Natural killer cell treated with Interleukin-12 subunit alpha and Interleukin-12 subunit beta and Interleukin-15 and Interleukin-18, amount 100 ng/mL, for 72 hours (primary cell): ENCODE data around the gene IRF3. TPM values are rescaled to one million over a fixed set of nuclear protein-coding genes. Genes with fewer than 3 reads are reported as not detected.

ENCODE experiments used
- ATAC-seq, 2 donors: fragments of 150-1000 bp; cut with Tn5 transposase in 1 of 2; sonication (Bioruptor Pico), chemical (Tn5 transposase) in 1 of 2; 2 replicates each; pipeline ENCODE4 v1.10.0; 2021
- DNase-seq: peaks from one replicate; pipeline ENCODE4 v3.0.0; 2022; ENCODE audit warnings: low spot score
- H3K27ac Mint-ChIP-seq, 2 donors: 1 replicate in 1 of 2; 2 replicates in 1 of 2; pipeline ENCODE4 v1.8.0; 2022; ENCODE audit warnings: mixed read lengths in 2 of 2, mild to moderate bottlenecking in 1 of 2, moderate library complexity in 1 of 2
- H3K27me3 Mint-ChIP-seq, 2 donors: 1 replicate in 1 of 2; 2 replicates in 1 of 2; pipeline ENCODE4 v1.8.0; 2022; ENCODE audit warnings: mixed read lengths in 2 of 2
- H3K36me3 Mint-ChIP-seq: one replicate; pipeline ENCODE4 v1.8.0; 2022; ENCODE audit warnings: mixed read lengths
- H3K4me1 Mint-ChIP-seq, 2 donors: 1 replicate in 1 of 2; 2 replicates in 1 of 2; pipeline ENCODE4 v1.8.0; 2022; ENCODE audit warnings: low read depth in 2 of 2, mixed read lengths in 2 of 2, mild to moderate bottlenecking in 1 of 2
- H3K4me3 Mint-ChIP-seq: one replicate; pipeline ENCODE4 v1.8.0; 2022; ENCODE audit warnings: mixed read lengths
- H3K9me3 Mint-ChIP-seq: 2 replicates; pipeline ENCODE4 v1.8.0; 2022; ENCODE audit warnings: mixed read lengths
- total RNA-seq, 2 donors: library from RNA; stranded (reverse); gene quantifications; one replicate each; pipeline ENCODE4 v1.2.3, GENCODE V29; 2022

IRF3 gene
- total RNA-seq, 2 donors from 2014 or later: 167 to 185 TPM

- H3K9me3 Mint-ChIP-seq: no peaks in the 10 kb centered on the region
- peak overlapping the region; percentile 76 for H3K4me3 Mint-ChIP-seq
- H3K27ac Mint-ChIP-seq: peak overlapping the region in 1 of 2 donors; percentile 47
- H3K36me3 Mint-ChIP-seq: peaks cover 4% of the 10 kb centered on the region
- H3K4me1 Mint-ChIP-seq: peaks cover 13 to 15% of the 10 kb centered on the region in 2 donors
- peaks cover 9 to 11% of the 10 kb centered on the region in 2 donors for H3K27me3 Mint-ChIP-seq
- DNase-seq (no peak), ATAC-seq (peak in 1 of 2 donors; percentile 36)
Observed at GRCh38 chr19:49691243-49692146, 25.8 kb upstream of the IRF3 start.

DNA sequence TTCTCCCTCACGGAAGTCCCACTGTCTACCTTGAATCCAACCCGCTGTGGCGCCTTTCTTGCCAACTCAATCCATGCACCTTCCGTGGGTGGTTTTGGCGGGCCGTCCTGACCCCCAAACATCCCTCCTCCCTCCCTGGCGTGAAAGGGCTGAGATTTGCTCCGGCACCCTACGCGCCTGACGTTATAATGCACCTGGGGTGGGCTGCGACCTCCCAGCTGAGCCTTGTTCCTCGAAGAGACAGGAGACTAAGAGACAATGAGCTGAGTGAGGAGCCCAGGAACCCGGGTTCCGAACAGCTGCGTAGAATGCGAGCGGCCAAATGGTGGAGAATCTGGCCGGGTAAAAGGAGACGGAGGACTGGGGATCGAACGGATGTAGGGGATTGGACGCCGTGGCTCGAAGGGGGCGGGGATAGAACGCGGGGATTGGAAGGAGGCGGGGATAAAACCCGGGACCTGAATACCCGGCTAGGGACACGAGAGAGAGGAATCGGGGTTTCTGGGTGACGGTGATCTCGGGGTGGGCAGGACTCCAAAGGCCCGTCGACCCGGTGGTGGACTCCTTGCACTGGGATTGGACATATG lies 25.1 kb upstream of the IRF3 start, which contains the start of gene CPT1C:
TSS of gene CPT1C (plus strand) at position 461 of the 587 bp plus-strand sequence. CDS start 1,137 bp downstream, outside the sequence.
- DNase-seq (no peak), ATAC-seq (peak; percentile 41 to 75)
- H3K27me3 Mint-ChIP-seq: peaks cover 9 to 11% of the 10 kb centered on the region in 2 donors
- H3K4me3 Mint-ChIP-seq: peak within 1 kb of the TSS; percentile 76
- peaks cover 4% of the 10 kb centered on the region for H3K36me3 Mint-ChIP-seq
- peak within 1 kb of the TSS; percentile 44 to 47 for H3K27ac Mint-ChIP-seq
- no peaks in the 10 kb centered on the region for H3K9me3 Mint-ChIP-seq
- peaks cover 13 to 16% of the 10 kb centered on the region in 2 donors for H3K4me1 Mint-ChIP-seq

DNA sequence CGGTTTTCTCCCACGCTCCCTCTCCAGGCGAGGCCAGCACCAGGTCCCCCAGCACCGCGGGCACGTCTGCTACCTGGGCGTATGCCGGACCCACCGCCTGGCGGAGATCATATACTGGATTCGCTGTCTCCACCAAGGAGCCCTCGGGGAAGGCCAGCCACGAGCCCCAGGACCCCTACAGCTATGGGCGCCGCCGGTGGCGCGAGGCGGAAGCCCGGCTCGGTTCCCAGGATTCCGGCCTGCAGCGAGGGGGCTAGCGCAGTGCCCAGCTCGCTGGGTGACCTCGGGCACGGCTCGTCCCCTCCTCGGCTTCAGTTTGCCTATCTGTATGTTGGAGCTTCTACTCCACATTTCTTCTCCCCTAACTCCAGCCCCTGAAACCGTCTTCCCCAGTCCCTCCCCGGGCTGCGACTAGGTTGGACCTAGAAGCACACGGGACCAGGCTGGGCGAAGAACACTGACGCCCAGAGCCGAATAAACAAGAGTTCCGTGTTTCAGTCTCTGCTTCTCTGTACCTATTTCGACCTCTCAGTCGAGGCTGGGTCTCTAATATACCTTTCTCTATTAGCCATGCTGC lies 24.5 kb upstream of the IRF3 start:
- no peaks in the 10 kb centered on the region for H3K9me3 Mint-ChIP-seq
- H3K4me3 Mint-ChIP-seq: peak overlapping the region; percentile 76
- DNase-seq (no peak), ATAC-seq (peak in 1 of 2 donors; percentile 3)
- peaks cover 8% of the 10 kb centered on the region for H3K36me3 Mint-ChIP-seq
- peaks cover 13 to 20% of the 10 kb centered on the region in 2 donors for H3K4me1 Mint-ChIP-seq
- peak overlapping the region; percentile 44 to 47 for H3K27ac Mint-ChIP-seq
- peaks cover 9 to 11% of the 10 kb centered on the region in 2 donors for H3K27me3 Mint-ChIP-seq

- Mint-ChIP-seq H3K4me1 (peaks cover 13 to 20% of the 10 kb centered on the region in 2 donors), H3K9me3 (no peaks in the 10 kb centered on the region), H3K36me3 (peaks cover 8% of the 10 kb centered on the region), H3K27me3 (peaks cover 9 to 11% of the 10 kb centered on the region in 2 donors), H3K27ac (peak within 1 kb of the TSS; percentile 44 to 47), H3K4me3 (peak within 1 kb of the TSS; percentile 76)
- DNase-seq: no peak
- peak in 1 of 2 donors; percentile 38 for ATAC-seq
Observed at GRCh38 chr19:49689133-49690078, 23.7 kb upstream of the IRF3 start, which contains the start of gene ADM5. Gene ADM5, plus strand, starts transcription at chr19:49689594. Its CDS starts 244 bp downstream, at chr19:49689838.

- H3K27ac Mint-ChIP-seq: no peak overlapping the region
- H3K4me3 Mint-ChIP-seq: no peak overlapping the region
- ATAC-seq: no peak
- peaks cover 9 to 11% of the 10 kb centered on the region in 2 donors for H3K27me3 Mint-ChIP-seq
- H3K9me3 Mint-ChIP-seq: no peaks in the 10 kb centered on the region
- H3K4me1 Mint-ChIP-seq: peaks cover 13 to 27% of the 10 kb centered on the region in 2 donors
- peaks cover 8% of the 10 kb centered on the region for H3K36me3 Mint-ChIP-seq
- no peak for DNase-seq
Observed at GRCh38 chr19:49688531-49689132, 23.0 kb upstream of the IRF3 start.

DNA sequence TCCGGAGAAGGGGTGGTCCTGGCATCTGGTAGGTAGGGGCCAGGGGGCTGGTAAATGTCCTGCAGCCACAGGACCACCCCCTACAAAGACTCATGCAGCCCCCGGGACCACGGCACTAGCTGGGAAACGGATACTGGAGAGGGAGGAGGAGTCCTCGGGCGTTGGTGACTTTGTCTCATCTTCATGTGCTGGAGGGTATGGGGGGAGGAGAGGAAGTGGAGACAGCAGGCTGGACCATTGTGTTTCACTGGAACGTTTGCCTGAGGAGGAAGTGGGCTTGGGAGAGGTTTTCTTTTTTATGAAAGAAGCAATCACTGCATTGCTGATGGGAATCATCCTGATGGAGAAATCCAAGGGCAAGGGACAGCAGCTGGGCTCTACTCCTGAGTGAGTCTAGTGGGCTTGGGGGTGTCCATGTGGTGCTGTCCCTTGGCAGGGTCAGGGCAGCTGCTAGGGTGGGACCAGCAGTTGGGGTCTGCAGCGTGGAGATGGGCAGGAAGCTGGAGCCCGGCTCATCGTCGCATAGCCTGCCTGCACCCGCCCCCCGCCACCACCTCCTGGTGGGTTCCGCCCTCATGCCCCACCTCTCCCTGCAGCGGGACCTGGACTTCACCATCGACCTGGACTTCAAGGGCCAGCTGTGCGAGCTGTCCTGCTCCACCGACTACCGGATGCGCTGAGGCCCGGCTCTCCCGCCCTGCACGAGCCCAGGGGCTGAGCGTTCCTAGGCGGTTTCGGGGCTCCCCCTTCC lies 22.1 kb upstream of the IRF3 start:
- Mint-ChIP-seq H3K4me1 (peaks cover 13 to 28% of the 10 kb centered on the region in 2 donors), H3K36me3 (peaks cover 8% of the 10 kb centered on the region), H3K9me3 (no peaks in the 10 kb centered on the region), H3K4me3 (no peak overlapping the region), H3K27ac (no peak overlapping the region), H3K27me3 (peaks cover 9 to 11% of the 10 kb centered on the region in 2 donors)
- DNase-seq (no peak), ATAC-seq (no peak)

DNA sequence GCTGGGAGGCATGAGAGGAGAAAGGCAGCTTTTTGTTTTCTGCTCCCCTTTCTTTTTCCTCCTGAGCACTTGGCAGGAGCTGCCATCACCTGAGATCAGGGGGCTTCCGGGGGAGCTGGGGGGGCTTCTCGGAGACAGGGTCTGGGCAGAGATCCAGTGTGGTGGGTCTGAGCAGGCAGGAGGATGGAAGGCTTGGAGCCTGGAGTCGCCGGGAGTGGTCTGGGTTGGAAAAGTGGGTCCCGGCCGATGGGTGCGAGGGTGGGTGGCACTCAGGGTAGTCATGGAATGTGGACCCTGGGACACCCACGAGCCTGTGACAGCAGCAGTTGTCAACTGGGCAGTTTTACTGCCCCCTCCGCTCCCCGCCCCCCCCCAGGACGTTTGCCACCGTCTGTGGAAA lies 21.5 kb upstream of the IRF3 start:
- peaks cover 8% of the 10 kb centered on the region for H3K36me3 Mint-ChIP-seq
- no peak overlapping the region for H3K4me3 Mint-ChIP-seq
- ATAC-seq: no peak
- peaks cover 16 to 30% of the 10 kb centered on the region in 2 donors for H3K4me1 Mint-ChIP-seq
- DNase-seq: no peak
- no peaks in the 10 kb centered on the region for H3K9me3 Mint-ChIP-seq
- peaks cover 8 to 9% of the 10 kb centered on the region in 2 donors for H3K27me3 Mint-ChIP-seq
- H3K27ac Mint-ChIP-seq: no peak overlapping the region

- no peak for DNase-seq
- no peak for ATAC-seq
- Mint-ChIP-seq H3K4me3 (no peak overlapping the region), H3K36me3 (peaks cover 8% of the 10 kb centered on the region), H3K27me3 (peaks cover 8 to 9% of the 10 kb centered on the region in 2 donors), H3K27ac (no peak overlapping the region), H3K4me1 (peaks cover 16 to 34% of the 10 kb centered on the region in 2 donors), H3K9me3 (no peaks in the 10 kb centered on the region)
Observed at GRCh38 chr19:49686503-49687088, 20.9 kb upstream of the IRF3 start.

- Mint-ChIP-seq H3K9me3 (no peaks in the 10 kb centered on the region), H3K36me3 (peaks cover 8% of the 10 kb centered on the region), H3K4me1 (peaks cover 14 to 35% of the 10 kb centered on the region in 2 donors), H3K27ac (no peak overlapping the region), H3K4me3 (no peak overlapping the region), H3K27me3 (peaks cover 7% of the 10 kb centered on the region in 2 donors)
- no peak for DNase-seq
- no peak for ATAC-seq
Observed at GRCh38 chr19:49685845-49686332, 20.2 kb upstream of the IRF3 start.

- no peak overlapping the region for H3K4me3 Mint-ChIP-seq
- H3K4me1 Mint-ChIP-seq: peaks cover 8 to 33% of the 10 kb centered on the region in 2 donors
- peaks cover 4% of the 10 kb centered on the region for H3K36me3 Mint-ChIP-seq
- no peak for ATAC-seq
- DNase-seq: no peak
- no peaks in the 10 kb centered on the region for H3K9me3 Mint-ChIP-seq
- no peak overlapping the region for H3K27ac Mint-ChIP-seq
- no peaks in the 10 kb centered on the region for H3K27me3 Mint-ChIP-seq
Observed at GRCh38 chr19:49684983-49685553, 19.4 kb upstream of the IRF3 start.

DNA sequence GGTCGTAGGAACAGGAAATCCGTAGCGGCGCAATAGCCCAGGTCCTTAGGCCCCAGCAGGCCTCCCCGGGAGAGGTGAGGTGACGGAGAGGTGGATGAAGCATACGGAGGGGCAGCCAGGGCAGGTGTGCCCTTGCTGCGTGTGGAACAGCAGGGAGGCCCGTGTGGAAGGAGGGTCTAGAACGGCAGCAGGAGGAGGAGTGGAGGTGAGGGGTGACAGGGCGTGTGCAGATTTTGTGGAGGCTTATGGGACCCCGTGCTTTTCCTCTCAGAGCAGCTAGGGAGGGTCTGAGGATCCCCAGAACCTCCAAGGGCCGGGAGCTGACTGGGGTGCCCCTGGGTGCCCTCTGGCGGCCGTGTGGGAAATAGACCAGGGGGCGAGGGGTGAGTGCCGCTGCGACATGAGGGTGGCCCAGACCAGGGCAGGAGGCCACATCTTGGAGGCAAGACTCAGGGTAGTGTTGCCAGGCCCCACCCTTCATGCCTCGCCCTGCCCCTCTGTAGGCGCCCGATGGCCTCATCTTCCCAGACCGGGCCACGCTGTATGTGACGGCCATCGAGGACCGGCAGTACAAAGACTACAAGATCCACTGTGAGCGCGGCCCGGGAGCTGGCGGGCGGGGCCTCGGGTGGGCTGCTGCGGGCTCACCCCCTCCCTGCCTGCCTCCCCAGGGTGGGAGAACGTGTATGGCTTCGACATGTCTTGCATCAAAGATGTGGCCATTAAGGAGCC lies 18.8 kb upstream of the IRF3 start:
- DNase-seq (no peak), ATAC-seq (no peak)
- Mint-ChIP-seq H3K27me3 (no peaks in the 10 kb centered on the region), H3K4me1 (peaks cover 13 to 38% of the 10 kb centered on the region in 2 donors), H3K4me3 (no peak overlapping the region), H3K9me3 (no peaks in the 10 kb centered on the region), H3K36me3 (peaks cover 4% of the 10 kb centered on the region), H3K27ac (no peak overlapping the region)
